D721Med (cell line): ENCODE data around the gene SMIM10.

Experiments used
- DNase-seq: peaks from one replicate; pipeline ENCODE4 v3.0.0; 2011; ENCODE audit warnings: low spot score; ENCODE audit not compliant: insufficient read length
- FAIRE-seq: peaks from 2 replicates; lab custom pipeline; 2011; peaks lifted over from hg19 to GRCh38; lab: Jason Lieb, UNC
- TF ChIP-seq, protein P1 (sequence below): IDR thresholded peaks from 2 replicates; pipeline ENCODE4 v1.5.1; 2012; ENCODE audit warnings: mild to moderate bottlenecking, control low read depth; ENCODE audit not compliant: insufficient read depth; ENCODE audit errors: missing control alignments

The SMIM10 gene

DNA sequence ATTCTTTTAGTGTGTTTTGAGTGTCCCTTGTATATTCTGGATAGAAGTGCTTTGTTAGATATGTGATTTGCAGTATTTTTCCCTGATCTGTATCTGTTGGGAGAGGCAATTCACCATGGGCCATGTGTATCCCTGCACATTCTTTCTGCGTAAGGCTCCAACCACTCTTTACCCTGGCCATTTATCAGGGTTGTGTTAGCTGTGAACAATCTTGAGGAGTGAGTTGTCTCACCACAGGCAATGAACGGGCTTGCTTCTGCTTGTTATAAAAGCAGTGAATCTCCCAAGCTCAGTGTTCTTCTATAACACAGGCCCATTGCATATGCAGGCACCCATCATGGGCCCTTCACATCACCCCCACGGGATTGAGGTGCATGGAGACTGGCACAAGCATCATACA, 18.9 kb upstream of the SMIM10 start:
- TF ChIP-seq, protein P1, sequence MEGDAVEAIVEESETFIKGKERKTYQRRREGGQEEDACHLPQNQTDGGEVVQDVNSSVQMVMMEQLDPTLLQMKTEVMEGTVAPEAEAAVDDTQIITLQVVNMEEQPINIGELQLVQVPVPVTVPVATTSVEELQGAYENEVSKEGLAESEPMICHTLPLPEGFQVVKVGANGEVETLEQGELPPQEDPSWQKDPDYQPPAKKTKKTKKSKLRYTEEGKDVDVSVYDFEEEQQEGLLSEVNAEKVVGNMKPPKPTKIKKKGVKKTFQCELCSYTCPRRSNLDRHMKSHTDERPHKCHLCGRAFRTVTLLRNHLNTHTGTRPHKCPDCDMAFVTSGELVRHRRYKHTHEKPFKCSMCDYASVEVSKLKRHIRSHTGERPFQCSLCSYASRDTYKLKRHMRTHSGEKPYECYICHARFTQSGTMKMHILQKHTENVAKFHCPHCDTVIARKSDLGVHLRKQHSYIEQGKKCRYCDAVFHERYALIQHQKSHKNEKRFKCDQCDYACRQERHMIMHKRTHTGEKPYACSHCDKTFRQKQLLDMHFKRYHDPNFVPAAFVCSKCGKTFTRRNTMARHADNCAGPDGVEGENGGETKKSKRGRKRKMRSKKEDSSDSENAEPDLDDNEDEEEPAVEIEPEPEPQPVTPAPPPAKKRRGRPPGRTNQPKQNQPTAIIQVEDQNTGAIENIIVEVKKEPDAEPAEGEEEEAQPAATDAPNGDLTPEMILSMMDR, result no peak
- DNase-seq (no peak), FAIRE-seq (no peak)

DNA sequence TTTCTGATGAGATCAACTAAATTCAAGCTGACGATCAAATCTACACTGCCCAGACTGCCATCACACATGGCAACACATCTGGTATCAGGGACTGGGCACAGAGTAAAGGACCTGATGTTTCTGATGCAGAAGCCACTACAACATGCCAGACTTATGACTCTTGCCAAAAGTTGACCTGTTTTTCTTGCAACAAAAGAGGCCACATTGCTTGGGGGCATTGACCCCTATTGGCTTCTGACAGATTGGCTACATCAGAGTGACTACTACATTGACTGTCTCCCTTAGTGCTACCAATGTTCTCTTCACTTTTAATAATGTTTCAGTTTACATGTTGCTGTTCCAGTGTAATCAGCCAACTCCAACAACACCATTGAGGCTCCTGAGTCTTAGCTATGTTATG, 15.3 kb upstream of the SMIM10 start:
- TF ChIP-seq, protein P1, result no peak
- DNase-seq, result no peak
- FAIRE-seq, result no peak

DNA sequence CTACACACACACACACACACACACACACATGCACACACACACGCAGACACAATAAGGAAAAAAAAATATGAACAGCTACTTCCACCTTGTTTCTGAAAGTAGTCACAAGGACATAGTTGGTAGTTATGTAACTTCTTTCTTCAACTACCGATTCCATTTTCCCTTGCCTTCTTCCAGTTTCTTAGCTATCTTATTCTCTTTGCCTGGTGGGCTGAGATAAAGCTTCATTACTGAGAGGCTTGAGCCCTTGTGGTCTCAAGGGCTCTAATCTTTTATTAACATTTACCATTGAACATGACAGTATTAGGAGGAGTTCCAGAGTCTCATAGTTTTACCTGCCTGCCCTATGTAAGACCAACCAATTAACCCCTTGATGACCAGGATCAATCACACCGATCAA, 8.9 kb upstream of the SMIM10 start:
- FAIRE-seq, result no peak
- DNase-seq, result no peak
- TF ChIP-seq, protein P1, result no peak

DNA sequence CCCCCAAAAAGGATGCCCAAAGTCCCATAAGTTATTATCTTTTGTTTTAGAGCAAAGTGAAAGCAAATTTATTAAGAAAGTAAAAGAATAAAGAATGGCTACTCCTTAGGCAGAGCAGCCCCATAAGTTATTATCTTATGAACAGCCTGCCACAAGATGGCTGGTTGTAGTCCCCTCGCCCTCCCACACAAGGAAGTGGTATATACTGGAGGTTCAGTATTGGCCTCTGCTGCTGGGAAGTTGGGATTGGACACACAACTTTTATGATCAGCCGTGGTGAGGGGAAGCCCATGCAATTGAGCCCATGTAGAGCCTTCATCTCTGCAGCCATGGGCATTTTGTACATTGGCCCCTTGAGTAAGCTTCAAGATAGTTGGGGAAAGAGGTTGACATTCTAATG, 8.0 kb upstream of the SMIM10 start:
- no peak for DNase-seq
- no peak for FAIRE-seq
- TF ChIP-seq, protein P1, result no peak

DNA sequence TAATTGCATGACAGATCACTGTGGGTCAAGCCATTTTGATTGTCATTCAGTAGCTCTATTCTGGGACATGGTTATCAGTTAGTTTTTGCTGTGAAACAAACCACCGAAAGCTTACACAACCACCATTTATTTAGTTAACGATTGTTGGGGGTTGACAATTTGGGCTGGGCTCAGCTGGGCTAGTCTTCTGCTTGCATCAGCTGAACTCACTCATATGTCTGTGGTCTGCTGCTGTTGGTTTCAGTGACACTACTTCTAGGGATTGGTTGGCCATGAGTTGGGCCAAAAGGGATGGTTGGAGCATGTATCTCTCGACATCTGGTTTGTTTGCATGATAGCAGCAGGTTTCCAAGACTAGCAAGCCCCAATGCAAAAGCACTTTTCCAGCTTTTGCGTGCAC, 5.3 kb upstream of the SMIM10 start:
- FAIRE-seq (no peak), DNase-seq (no peak)
- TF ChIP-seq, protein P1, result no peak

DNA sequence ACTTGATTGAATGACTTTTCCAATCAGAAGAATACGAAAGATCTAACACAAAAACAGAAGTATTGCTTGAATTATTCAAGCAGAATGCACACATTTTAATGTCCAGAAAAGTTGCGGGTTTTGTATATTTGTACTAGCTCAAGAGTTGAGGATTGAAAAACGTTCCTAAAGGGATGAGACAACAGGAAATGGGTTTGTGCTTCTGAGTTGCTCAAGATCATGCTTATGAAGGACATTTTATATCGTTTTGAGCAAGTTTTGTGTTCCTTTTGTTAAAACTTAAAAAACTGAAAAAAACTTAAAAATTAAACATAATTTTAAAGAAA, 353 bp upstream of the SMIM10 start:
- FAIRE-seq (no peak), DNase-seq (no peak)
- TF ChIP-seq, protein P1, result no peak

DNA sequence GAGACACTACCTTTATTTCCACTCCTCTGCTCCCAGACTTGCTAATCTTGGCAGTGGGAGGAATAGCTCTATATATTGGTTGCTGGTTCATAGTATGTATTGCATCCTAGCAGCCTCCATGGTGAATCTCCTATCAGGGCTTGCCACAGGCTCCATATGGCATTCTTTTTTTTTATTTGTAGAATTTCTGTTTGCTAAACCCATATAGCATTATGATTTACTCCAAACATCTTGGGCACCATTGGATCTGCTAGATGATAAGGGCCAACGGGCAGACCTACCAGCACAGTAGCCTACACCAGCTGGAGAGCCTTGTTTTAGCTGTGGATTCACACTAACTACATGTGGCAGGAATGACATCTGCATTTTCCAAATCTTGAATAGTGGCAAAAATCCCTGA, 6.9 kb downstream of the SMIM10 start:
- DNase-seq, result no peak
- TF ChIP-seq, protein P1, result no peak
- FAIRE-seq, result no peak
